IPS DF 4.7 (cell line): ENCODE results near the gene CLCN1.

Source experiments
- DNase-seq: peaks from one replicate; pipeline ENCODE4 v3.0.0-alpha.2; 2013; ENCODE audit warnings: low spot score; ENCODE audit errors: extremely low read depth

The CLCN1 gene

GRCh38 chr7:143396625-143397556 lies 81.0 kb downstream of the CLCN1 start:
- no peak for DNase-seq

- DNase-seq: no peak
These were observed 82.0 kb downstream of the CLCN1 start for GRCh38 chr7:143397710-143398530.

- no peak for DNase-seq
These were observed 82.7 kb downstream of the CLCN1 start for GRCh38 chr7:143398616-143399015.

- no peak for DNase-seq
These were observed 83.2 kb downstream of the CLCN1 start for GRCh38 chr7:143399151-143399550.

GRCh38 chr7:143399642-143400041 lies 83.7 kb downstream of the CLCN1 start:
- no peak for DNase-seq

GRCh38 chr7:143401265-143401664 lies 85.4 kb downstream of the CLCN1 start:
- no peak for DNase-seq
